Measurements from ENCODE around the gene LZTR1.

- no peak for TF ChIP-seq POLR2A (IDR thresholded peaks at IDR 0.05)
- TF ChIP-seq CTCF (IDR thresholded peaks at IDR 0.05), result no peak
- no peak for TF ChIP-seq EP300 (IDR thresholded peaks at IDR 0.05)
Measured at GRCh38 chr22:20973634-20974286, 8.3 kb upstream of the LZTR1 start.
